Hepatocyte (in vitro differentiated cells): ENCODE measurements around the gene FALEC.

Source experiments
- CTCF ChIP-seq: fragments of 200-600 bp; sonication (generic); IDR thresholded peaks from 2 replicates; pipeline ENCODE4 v1.5.1; 2016; ENCODE audit warnings: antibody characterized with exemption, mild to moderate bottlenecking; ENCODE audit not compliant: poor library complexity
- EZH2 ChIP-seq: fragments of 200-600 bp; sonication (generic); IDR thresholded peaks from 2 replicates; pipeline ENCODE4 v1.6.1; 2016; ENCODE audit warnings: antibody characterized with exemption, mild to moderate bottlenecking, borderline replicate concordance

- no peak for TF ChIP-seq CTCF
- no peak for TF ChIP-seq EZH2
Observed at GRCh38 chr1:150555198-150555970, 39.8 kb downstream of the FALEC start.
